ENCODE data around the gene ZNF235. TPM values are rescaled to one million over a fixed set of nuclear protein-coding genes. Genes with fewer than 3 reads are reported as not detected.
A peak's percentile ranks its signal among the peaks of the same experiment; 100 is the strongest.

ZNF235 gene
- total RNA-seq, 2 donors from 2014 or later, result 7.0 to 12.1 TPM

- no peak overlapping the region for H3K27ac Mint-ChIP-seq
- Histone ChIP-seq H3K36me3 (ENCODE audit: control insufficient read depth, insufficient read depth, low read length) (peaks cover 11% of the 10 kb centered on the region), H3K27me3 (ENCODE audit: control insufficient read depth, insufficient read depth, low read length, poor library complexity, severe bottlenecking) (no peaks in the 10 kb centered on the region), H3K4me1 (ENCODE audit: control insufficient read depth, insufficient read depth, low read length) (peaks cover 6% of the 10 kb centered on the region), H3K27ac (ENCODE audit: low read depth, low read length) (no peak overlapping the region), H3K9me3 (ENCODE audit: control insufficient read depth, low read length) (no peaks in the 10 kb centered on the region), H3K4me3 (ENCODE audit: low read length) (no peak overlapping the region), H3K9ac (ENCODE audit: extremely low read depth, low read length, poor library complexity, severe bottlenecking) (no peak overlapping the region)
- peaks cover 9% of the 10 kb centered on the region for H3K4me1 Mint-ChIP-seq
- no peak for TF ChIP-seq CTCF (conservative IDR thresholded peaks at IDR 0.05)
- peaks cover 4% of the 10 kb centered on the region for H3K9me3 Mint-ChIP-seq
- no peak for DNase-seq
- H3K27me3 Mint-ChIP-seq (ENCODE audit: insufficient read depth), result peaks cover 3% of the 10 kb centered on the region
- WGBS, 2 experiments (ENCODE audit: insufficient coverage in 1 of 2, insufficient read length in 1 of 2), result 89 to 91% methylated on average over 6 to 15 of the region's 15 CpGs
- no peak overlapping the region for H3K4me3 Mint-ChIP-seq
- peaks cover 6% of the 10 kb centered on the region for H3K36me3 Mint-ChIP-seq (ENCODE audit: low read depth)
Measured at GRCh38 chr19:44306283-44306682, 1.5 kb upstream of the ZNF235 start.

GRCh38 chr19:44305457-44305856 lies 632 bp upstream of the ZNF235 start:
- H3K27ac ChIP-seq (ENCODE audit: low read depth, low read length), result no peak overlapping the region
- peaks cover 6% of the 10 kb centered on the region for H3K4me1 ChIP-seq (ENCODE audit: control insufficient read depth, insufficient read depth, low read length)
- no peak overlapping the region for H3K9ac ChIP-seq (ENCODE audit: extremely low read depth, low read length, poor library complexity, severe bottlenecking)
- 90 to 97% methylated on average over 4 of the region's 4 CpGs for WGBS, 2 experiments (ENCODE audit: insufficient coverage in 1 of 2, insufficient read length in 1 of 2)
- H3K4me1 Mint-ChIP-seq, result peaks cover 9% of the 10 kb centered on the region
- peaks cover 4% of the 10 kb centered on the region for H3K9me3 Mint-ChIP-seq
- H3K27ac Mint-ChIP-seq, result no peak overlapping the region
- no peaks in the 10 kb centered on the region for H3K9me3 ChIP-seq (ENCODE audit: control insufficient read depth, low read length)
- DNase-seq, result no peak
- no peak for TF ChIP-seq CTCF (conservative IDR thresholded peaks at IDR 0.05)
- peak overlapping the region; percentile 87 for H3K4me3 Mint-ChIP-seq
- peaks cover 12% of the 10 kb centered on the region for H3K36me3 Mint-ChIP-seq (ENCODE audit: low read depth)
- H3K36me3 ChIP-seq (ENCODE audit: control insufficient read depth, insufficient read depth, low read length), result peaks cover 17% of the 10 kb centered on the region
- no peaks in the 10 kb centered on the region for H3K27me3 ChIP-seq (ENCODE audit: control insufficient read depth, insufficient read depth, low read length, poor library complexity, severe bottlenecking)
- H3K27me3 Mint-ChIP-seq (ENCODE audit: insufficient read depth), result peaks cover 3% of the 10 kb centered on the region
- peak overlapping the region; percentile 98 for H3K4me3 ChIP-seq (ENCODE audit: low read length)

GRCh38 chr19:44303976-44304568 lies 753 bp downstream of the ZNF235 start:
- no peaks in the 10 kb centered on the region for H3K9me3 ChIP-seq (ENCODE audit: control insufficient read depth, low read length)
- H3K4me3 Mint-ChIP-seq, result peak overlapping the region; percentile 87
- DNase-seq, result peak; percentile 48
- peaks cover 9% of the 10 kb centered on the region for H3K4me1 Mint-ChIP-seq
- H3K9ac ChIP-seq (ENCODE audit: extremely low read depth, low read length, poor library complexity, severe bottlenecking), result peak overlapping the region; percentile 84
- TF ChIP-seq CTCF (conservative IDR thresholded peaks at IDR 0.05), result no peak
- H3K27me3 Mint-ChIP-seq (ENCODE audit: insufficient read depth), result peaks cover 3% of the 10 kb centered on the region
- H3K9me3 Mint-ChIP-seq, result peaks cover 4% of the 10 kb centered on the region
- peaks cover 31% of the 10 kb centered on the region for H3K36me3 ChIP-seq (ENCODE audit: control insufficient read depth, insufficient read depth, low read length)
- peak overlapping the region; percentile 86 for H3K27ac Mint-ChIP-seq
- H3K4me1 ChIP-seq (ENCODE audit: control insufficient read depth, insufficient read depth, low read length), result peaks cover 6% of the 10 kb centered on the region
- peaks cover 24% of the 10 kb centered on the region for H3K36me3 Mint-ChIP-seq (ENCODE audit: low read depth)
- H3K27me3 ChIP-seq (ENCODE audit: control insufficient read depth, insufficient read depth, low read length, poor library complexity, severe bottlenecking), result no peaks in the 10 kb centered on the region
- H3K4me3 ChIP-seq (ENCODE audit: low read length), result peak overlapping the region; percentile 98
- WGBS, 2 experiments (ENCODE audit: insufficient coverage in 1 of 2, insufficient read length in 1 of 2), result 6 to 10% methylated on average over 10 to 11 of the region's 11 CpGs
- H3K27ac ChIP-seq (ENCODE audit: low read depth, low read length), result peak overlapping the region; percentile 58

Data from endodermal cell (in vitro differentiated cells).